Measurements from ENCODE around the gene SNPH.

The SNPH gene

GRCh38 chr20:1312904-1313235, 46.8 kb downstream of the SNPH start:
- TF ChIP-seq NFIC (IDR thresholded peaks at IDR 0.05) (no peak), YY1 (IDR thresholded peaks at IDR 0.05; ENCODE audit: low read depth) (no peak), CEBPB (IDR thresholded peaks at IDR 0.05) (no peak), EP300 (IDR thresholded peaks at IDR 0.05; ENCODE audit: borderline replicate concordance) (no peak), RAD21 (IDR thresholded peaks at IDR 0.05; ENCODE audit: low read depth) (no peak), ZBTB7A (IDR thresholded peaks at IDR 0.05; ENCODE audit: low read depth) (no peak), MAX (IDR thresholded peaks at IDR 0.05) (no peak), TCF12 (IDR thresholded peaks at IDR 0.05; ENCODE audit: low read depth) (no peak), TEAD4 (IDR thresholded peaks at IDR 0.05) (no peak), REST (IDR thresholded peaks at IDR 0.05; ENCODE audit: low read depth) (no peak), TAF1 (IDR thresholded peaks at IDR 0.05; ENCODE audit: low read depth) (no peak), FOXM1 (IDR thresholded peaks at IDR 0.05; ENCODE audit: borderline replicate concordance, low read depth) (no peak), CREB1 (IDR thresholded peaks at IDR 0.05; ENCODE audit: low read depth) (no peak), USF1 (IDR thresholded peaks at IDR 0.05) (no peak), EGR1 (IDR thresholded peaks at IDR 0.05) (no peak)

DNA sequence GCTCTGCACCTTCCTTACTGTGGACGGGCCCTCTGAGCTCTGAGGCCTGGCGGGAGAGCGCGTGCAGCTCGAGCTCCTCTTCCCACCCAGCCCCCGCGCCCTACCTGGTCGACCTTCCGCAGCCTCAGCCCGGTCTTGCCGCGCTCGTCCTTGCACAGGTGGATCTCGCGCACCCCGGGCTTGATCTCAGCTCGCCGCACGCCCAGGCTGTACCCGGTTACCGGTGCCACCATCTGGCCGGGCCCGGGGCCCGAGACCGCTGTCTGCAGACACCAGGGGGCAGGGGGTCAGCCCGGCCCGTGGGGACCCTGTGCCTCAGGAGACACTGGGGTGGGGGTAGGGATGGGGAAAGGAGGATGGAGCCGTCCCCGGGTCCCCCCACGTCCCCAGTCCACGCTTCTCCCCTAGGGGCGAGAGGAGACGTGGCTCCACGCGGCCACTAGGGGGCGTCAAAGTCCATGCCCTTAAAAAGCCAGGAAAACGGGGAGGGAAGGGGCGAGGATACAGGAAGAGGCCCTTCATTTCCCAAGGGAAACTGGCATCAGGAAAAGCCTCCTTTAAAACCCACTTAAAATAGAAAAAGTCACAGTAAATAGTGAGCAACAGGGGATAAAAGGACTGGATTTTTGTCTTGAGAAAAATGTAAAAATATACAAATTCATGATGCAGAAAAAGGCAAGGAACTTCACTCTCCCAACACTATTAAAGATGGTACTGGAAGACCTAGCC, 47.3 kb downstream of the SNPH start:
- TF ChIP-seq RAD21 (IDR thresholded peaks at IDR 0.05; ENCODE audit: low read depth): peak; percentile 91
- no peak for TF ChIP-seq EGR1 (IDR thresholded peaks at IDR 0.05)
- TF ChIP-seq ZBTB7A (IDR thresholded peaks at IDR 0.05; ENCODE audit: low read depth): 0 out of 2 replicates have a peak, but pooled peaks have one; percentile 48

DNA sequence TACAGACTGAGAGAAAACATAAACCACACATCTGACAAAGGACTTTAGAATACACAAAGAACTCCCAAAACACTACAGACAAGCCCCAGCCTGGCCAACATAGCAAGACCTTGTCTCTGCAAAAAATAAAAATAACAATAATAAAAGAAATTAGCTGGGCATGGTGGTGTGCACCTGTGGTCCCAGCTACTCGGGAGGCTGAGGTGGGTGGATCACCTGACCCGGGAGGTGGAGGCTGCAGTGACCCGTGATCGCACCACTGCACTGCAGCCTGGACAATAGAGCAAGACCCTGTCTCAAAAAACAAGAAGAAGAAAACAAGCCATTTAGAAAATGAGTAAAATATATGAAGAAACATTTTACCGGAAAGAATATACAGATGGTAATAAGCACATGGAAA, 49.7 kb downstream of the SNPH start:
- TF ChIP-seq MAX (IDR thresholded peaks at IDR 0.05) (no peak), TAF1 (IDR thresholded peaks at IDR 0.05; ENCODE audit: low read depth) (no peak), ZBTB7A (IDR thresholded peaks at IDR 0.05; ENCODE audit: low read depth) (no peak), CREB1 (IDR thresholded peaks at IDR 0.05; ENCODE audit: low read depth) (no peak), TEAD4 (IDR thresholded peaks at IDR 0.05) (no peak)

DNA sequence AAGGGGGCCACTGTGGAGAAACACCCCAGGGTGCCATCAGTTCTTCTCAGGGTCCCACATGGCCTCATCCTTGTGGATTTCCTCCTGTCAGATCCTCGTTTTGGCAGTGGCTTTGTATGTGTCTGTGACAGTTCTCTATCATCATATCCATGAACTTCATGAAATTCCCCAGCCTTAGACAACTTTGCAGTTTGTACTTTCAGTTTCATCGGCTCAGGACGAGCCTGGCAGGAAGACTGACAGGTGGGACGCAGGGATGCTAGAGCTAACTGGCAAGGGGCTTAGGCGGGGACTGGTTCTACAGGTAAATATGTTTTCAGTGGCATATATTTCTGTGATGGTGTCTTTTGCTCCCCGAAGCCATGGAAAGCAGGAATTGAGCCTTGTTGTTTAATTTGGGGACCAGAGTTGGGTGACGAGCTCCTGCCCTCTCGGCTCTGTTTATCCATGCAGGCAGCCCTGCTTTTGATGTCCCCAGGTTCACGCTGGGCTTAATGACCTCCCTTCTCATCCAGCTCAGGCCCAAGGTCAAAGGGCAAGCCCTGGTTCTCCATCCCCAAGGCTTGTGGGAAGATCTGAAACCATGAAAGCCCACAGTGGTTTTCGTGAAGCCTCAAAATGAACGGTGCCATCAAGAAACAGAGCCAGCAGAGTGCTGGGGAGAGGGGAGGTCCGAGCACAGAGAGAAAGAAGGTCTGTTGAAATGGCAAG, 51.6 kb downstream of the SNPH start:
- TF ChIP-seq FOXM1 (IDR thresholded peaks at IDR 0.05; ENCODE audit: borderline replicate concordance, low read depth): no peak
- no peak for TF ChIP-seq TAF1 (IDR thresholded peaks at IDR 0.05; ENCODE audit: low read depth)
- no peak for TF ChIP-seq USF1 (IDR thresholded peaks at IDR 0.05)
- TF ChIP-seq REST (IDR thresholded peaks at IDR 0.05; ENCODE audit: low read depth): no peak
- TF ChIP-seq TEAD4 (IDR thresholded peaks at IDR 0.05): no peak
- no peak for TF ChIP-seq CREB1 (IDR thresholded peaks at IDR 0.05; ENCODE audit: low read depth)
- no peak for TF ChIP-seq EGR1 (IDR thresholded peaks at IDR 0.05)
- no peak for TF ChIP-seq CEBPB (IDR thresholded peaks at IDR 0.05)
- no peak for TF ChIP-seq MAX (IDR thresholded peaks at IDR 0.05)

- TF ChIP-seq FOXM1 (IDR thresholded peaks at IDR 0.05; ENCODE audit: borderline replicate concordance, low read depth): no peak
- TF ChIP-seq NFIC (IDR thresholded peaks at IDR 0.05): no peak
- no peak for TF ChIP-seq REST (IDR thresholded peaks at IDR 0.05; ENCODE audit: low read depth)
- TF ChIP-seq ZBTB7A (IDR thresholded peaks at IDR 0.05; ENCODE audit: low read depth): no peak
- TF ChIP-seq RAD21 (IDR thresholded peaks at IDR 0.05; ENCODE audit: low read depth): no peak
- TF ChIP-seq MAX (IDR thresholded peaks at IDR 0.05): no peak
- TF ChIP-seq CREB1 (IDR thresholded peaks at IDR 0.05; ENCODE audit: low read depth): no peak
- no peak for TF ChIP-seq EGR1 (IDR thresholded peaks at IDR 0.05)
- TF ChIP-seq USF1 (IDR thresholded peaks at IDR 0.05): no peak
- no peak for TF ChIP-seq YY1 (IDR thresholded peaks at IDR 0.05; ENCODE audit: low read depth)
- TF ChIP-seq EP300 (IDR thresholded peaks at IDR 0.05; ENCODE audit: borderline replicate concordance): no peak
These were observed 53.0 kb downstream of the SNPH start for GRCh38 chr20:1319051-1319450.

Data from Ishikawa (cell line).